GM18498 (cell line): ENCODE data around the gene SBF2.
"Not testable (repeated sequence)": the region's sequence is repeated elsewhere in the genome, so short reads cannot be mapped to it uniquely, and the experiment has no call there.

ENCODE experiments used
- ATAC-seq: cut with Tn5 transposase; IDR thresholded peaks from one replicate; pipeline ENCODE4 v1.9.1; 2021; ENCODE audit warnings: mild to moderate bottlenecking, moderate library complexity; ENCODE audit not compliant: unreplicated experiment

The SBF2 gene

DNA sequence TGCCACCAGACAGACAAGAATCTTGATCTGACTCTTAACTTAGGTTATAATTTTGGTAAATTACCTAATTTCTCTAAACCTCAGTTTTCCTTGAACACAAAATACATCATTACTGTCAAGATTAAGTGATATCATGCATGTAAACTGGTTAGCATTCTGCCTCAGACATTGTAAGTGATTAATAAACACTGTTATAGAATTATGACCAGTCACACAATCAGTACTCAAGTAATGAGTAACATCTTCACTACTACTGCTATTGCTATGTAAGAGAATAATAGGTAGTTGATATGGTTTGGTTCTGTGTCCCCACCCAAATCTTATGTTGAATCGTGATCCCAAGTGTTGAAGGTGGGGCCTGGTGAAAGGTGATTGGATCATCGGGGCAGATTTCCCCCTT lies 218.9 kb downstream of the SBF2 start:
- no peak for ATAC-seq

DNA sequence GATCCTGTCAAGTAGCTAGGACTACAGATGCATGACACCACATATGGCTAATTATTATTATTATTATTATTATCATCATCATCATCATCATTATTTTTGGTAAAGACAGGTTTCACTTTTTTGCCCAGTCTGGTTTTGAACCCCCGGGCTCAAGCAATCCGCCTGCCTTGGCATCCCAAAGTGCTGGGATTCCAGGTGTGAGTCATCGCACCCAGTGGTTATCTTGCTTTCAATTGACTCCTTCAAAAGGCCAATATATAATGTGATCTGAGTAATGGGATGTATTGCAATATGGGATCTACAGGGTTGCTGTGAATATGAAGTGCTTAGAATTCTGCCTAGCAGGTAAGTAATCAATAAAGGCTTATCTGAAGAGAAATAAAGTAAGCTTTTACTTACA lies 221.2 kb downstream of the SBF2 start:
- no peak for ATAC-seq

DNA sequence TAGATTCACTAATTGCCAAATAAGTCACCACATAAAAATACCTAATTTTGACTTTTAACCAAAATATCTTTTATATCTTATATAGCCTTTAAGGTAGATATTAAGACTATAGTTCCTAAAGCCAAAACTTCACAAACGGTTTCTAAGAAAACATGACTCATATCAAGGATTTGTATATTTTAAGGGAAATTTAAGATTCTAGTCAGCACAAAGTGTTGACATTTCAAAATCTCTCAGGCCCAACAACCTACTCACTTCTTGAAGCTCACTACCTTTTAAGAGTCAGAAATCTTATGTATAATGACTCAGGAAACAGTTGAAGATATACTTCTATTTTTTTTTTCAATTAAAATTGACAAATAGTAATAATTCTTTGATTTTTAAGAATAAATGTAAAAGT lies 221.9 kb downstream of the SBF2 start:
- no peak for ATAC-seq

DNA sequence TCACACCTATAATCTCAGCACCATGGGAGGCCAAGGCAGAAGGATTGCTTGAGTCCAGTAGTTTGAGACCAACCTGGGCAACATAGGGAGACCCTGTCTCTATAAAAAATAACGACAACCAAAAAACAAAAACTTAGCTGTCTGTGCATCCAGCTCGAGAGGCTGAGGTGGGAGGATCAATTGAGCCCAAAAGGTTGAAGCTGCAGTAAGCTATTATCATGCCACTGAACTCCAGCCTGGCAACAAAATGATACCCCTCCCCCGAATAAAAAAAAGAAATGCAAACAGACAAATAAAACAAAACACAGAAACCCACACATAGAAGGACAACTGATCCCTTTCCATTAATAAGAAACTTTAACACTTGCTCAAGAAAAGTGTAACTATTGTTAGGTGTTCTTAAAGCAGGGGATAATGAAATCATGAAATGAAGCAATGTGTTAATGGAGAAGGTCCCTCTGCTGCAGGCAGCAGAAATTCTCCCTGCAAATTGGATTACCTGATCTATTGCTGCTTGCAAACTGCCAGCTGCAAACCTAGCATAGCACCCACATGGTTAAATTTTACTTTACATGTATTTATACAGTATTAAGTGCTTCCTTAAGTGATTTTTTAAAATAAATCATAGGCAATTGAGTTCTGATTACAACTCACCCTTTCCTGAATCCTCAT lies 226.3 kb downstream of the SBF2 start:
- no peak for ATAC-seq

DNA sequence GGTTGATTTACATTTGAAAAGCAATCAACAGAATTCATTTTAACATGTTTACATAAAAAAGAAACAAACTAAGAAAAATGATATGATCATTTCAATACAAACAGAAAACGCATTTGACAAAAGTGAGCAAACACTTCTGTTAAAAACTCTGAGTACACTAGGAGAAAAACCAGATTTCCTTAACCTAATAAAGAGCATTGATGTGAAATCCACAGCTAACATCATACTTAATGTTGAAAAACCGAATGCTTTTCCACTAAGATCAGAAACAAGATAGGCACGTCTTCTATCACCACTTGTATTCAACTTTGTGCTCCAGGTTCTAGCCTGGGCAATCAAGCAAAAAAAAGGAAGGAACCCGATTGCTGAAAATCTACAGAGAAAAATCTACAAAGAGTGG lies 227.6 kb downstream of the SBF2 start:
- no peak for ATAC-seq

DNA sequence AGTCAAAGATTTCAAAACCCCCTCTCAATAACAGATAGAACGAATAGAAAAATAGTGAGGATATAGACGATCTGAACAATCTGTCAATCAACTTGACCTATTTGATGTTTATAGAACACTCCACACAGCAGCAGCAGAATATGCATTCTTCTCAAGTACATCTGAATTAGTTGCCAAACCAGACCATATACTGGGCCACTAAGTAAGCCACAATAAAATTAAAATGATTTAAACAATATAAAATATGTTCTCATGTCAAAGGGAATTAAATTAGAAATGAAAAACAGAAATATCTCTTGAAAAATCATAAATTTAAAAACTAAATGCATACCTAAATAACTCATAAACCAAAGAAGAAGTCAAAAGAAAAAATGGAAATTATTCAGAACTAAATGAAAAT lies 229.2 kb downstream of the SBF2 start:
- no peak for ATAC-seq

DNA sequence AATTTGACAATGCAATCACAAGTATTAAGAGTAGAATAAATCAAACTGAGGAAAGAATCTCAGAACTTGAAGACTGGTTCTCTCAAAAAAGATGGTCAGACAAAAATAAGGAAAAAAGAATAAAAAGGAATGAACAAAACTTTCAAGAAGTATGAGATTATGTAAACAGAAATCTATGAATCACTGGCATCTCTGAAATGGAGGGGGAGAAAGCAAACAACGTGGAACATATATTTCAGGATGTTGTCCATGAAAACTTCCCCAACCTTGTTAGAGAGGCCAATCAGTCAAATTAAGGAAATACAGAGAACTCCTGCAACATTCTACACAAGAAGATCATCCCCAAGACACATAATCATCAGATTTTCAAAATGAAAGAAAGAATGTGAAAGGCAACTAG lies 235.7 kb downstream of the SBF2 start:
- no peak for ATAC-seq

DNA sequence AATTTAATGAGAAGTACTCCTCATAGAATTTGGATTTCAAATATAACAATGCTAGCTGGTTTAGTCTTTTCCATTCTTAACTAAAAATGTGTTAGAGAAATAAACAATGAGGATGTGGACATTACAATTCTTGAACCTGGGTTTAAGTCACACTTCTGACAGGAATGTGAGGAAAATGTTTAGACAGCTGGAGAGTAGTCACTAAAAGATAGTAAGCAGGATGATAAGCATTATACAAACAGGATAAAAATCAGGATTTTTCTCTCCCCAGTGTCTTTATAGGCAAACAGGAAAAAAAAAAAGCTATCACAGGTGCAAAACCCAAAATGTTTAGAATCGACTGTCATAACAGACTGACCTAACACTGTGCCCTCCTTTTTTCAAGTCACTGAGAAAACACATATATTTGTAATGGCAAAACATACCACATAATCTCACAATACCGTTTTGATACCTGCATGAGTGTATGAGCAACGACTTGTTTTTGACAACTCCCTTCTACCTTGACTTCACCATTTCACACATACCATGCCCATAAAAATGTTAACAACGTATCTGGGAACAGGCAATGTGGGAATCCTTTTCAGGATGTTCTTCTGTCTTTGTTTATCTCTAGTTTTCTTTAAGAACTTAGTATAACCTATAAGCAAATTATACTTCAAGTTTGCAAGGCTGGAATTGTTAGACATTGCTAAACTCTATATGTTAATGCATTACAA lies 242.0 kb downstream of the SBF2 start:
- no peak for ATAC-seq

DNA sequence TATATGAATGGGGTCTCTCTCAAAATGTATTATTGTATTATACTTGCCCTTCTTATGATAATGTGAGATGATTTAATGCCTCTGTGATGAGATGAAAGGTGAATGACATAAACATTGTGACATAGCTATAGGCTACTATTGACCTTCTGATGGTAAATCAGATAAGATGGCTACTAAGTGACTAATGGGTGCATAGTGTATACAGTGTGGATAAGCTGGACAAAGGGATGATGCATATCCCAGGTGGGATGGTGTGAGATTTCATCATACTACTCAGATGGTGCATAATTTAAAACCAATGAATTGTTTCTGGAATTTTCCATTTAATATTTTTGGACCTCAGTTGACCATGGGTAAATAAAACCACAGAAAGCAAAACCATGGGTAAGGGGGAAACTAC lies 243.5 kb downstream of the SBF2 start:
- ATAC-seq = no peak

DNA sequence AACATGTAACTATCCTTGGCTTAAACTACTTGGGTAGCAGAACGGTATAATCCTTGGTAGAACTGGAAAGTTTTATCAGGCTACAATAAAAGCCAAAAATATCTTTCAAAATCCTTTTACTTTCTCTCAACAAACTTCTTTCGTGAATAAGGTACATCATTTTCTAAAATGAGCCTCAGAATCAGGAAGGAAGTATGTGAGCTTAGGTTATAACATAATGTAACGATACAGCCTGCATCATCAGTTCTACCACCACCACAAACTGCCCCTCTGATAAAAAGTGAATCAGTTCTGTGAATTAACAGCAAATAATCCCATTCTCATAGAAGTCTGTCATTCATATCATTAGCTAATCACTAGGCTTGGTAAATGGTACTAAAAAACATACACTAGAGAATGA lies 244.3 kb downstream of the SBF2 start:
- ATAC-seq = no peak

DNA sequence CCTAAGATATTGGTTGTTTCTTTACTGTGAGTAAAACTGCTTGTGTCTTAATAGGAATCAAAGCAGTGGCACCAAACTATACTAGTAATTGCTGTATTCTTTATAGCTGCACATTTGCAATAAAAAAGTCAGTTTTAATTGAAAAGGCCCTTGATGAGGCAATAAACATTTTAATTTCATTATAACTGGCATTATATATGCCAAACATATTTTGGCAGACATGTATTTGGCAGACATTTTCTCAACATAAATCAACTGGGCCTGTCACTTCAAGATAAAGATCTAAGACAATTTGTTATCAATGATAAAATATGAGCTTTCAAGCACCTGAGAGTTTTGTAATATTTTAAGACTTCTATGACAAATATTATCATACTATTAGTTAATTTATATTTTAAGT lies 245.7 kb downstream of the SBF2 start:
- no peak for ATAC-seq

DNA sequence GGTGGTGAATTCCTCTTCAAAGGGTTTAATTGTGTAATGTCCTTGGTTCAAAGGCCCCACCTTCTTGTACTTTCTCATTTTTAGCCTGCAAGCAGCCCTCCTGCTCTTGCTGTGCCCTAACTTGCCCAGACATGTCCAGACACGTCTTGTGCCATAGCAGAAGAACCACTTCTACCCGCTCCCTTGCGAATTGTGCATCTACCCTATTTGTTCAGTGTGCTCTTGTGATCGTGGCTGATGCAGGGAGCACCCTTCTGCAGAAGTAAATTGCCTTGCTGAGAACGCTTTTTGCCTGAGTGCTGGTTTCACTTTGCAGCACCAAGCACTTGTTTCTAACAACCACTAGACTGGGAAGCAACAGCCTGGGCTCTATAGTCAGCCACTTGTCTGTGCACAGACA lies 249.4 kb downstream of the SBF2 start:
- ATAC-seq = no peak

DNA sequence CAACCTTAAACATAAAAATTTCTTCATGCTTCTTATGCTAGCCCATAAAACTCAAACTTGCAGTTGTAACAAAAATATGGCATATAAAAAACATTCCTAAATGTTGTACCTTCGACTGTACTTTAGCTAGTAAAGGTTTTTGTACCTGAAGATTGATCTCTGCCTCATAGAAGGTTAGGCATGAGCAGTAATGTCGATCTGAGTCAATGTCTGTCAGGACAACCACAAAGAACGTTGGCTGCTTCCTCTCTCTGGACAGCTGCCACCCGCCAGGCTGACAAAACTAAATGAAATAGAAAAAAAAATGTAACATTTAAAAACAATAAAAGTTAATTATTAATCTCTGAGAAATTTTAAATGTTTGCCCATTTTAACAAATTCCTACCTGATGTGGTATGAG lies 251.3 kb downstream of the SBF2 start:
- no peak for ATAC-seq

DNA sequence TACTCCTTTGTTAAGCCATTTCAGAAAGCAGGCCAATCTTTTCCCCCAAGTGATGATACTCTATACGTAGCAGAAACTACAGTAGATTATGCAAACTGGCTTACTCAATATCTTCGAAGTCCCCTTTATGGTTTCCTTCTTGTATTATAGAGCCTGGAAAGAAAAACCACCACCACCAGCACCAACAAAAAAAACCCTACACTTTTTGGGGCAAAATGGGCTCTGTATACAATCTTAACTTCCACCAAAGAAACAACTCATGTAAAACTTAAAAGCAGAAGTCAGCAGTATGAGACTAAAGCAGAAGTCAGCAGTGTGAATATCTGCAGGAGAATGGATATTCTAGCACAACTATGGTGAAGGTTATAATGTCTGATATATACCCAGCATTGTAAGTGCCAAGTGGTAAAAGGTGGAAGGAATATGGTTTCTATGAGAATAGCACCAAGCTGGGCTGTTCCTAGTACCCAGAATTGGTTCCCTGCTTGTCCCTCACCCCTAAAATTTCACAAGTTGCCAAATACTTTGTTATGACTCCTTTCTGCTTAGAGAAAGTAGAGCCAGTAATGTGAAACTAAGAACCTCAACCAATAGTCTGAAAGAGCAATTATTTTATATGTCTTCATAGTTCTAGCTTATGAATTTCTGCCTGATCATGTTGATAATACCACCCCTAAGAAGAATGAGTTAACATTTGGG lies 252.1 kb downstream of the SBF2 start:
- ATAC-seq = no peak

DNA sequence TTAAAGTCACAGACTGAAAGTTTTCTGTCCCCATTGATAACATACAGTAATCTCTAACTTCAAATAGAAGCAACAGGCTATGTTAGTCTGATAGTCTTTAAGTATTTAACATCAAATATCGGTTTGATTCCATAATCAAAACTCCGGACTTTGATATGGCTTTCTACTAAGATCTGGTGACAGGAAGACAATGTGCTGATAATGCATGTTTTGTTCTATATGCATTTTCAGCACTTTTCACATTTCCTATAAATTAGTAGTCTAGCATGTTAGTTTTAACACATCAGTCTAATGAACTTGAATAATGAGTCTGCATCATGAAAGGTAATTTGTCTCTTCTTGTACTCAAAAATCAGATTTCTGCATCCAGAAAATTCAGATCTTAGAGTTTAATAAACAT lies 252.7 kb downstream of the SBF2 start:
- ATAC-seq = no peak

DNA sequence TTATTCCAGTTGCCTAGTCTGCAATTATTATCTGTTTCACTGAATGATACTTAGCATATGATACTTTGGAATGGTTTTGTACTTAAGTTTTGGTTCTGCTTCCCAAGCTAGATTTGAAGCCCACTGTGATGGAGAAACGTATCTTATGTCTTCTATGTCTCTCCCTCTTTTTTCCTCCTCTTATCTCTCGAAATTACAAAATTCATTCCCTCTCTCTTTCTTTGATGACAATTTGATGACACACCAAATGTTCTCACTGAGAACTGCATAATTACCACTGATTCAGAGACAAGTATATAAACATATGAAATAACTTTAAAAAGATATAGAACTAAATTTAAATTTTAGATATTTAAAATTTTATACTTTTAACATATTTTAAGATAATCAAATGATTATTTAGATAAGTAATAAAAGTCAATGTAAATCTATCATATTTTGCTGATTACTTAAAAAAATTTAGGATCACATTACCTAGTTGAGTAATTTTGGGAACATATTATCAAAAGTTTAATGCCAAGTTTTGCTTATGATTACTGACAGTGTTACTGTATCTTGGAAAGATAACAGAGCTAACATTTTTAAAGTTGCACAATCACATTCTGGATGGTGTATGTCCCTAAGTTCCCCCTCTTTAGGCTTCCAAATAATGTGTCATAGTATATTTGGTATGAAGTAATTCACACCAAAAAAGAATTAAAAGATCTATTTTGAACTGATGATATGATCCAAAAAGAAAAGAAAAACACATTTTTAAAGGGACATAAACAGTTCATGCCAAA lies 255.3 kb downstream of the SBF2 start:
- no peak for ATAC-seq

DNA sequence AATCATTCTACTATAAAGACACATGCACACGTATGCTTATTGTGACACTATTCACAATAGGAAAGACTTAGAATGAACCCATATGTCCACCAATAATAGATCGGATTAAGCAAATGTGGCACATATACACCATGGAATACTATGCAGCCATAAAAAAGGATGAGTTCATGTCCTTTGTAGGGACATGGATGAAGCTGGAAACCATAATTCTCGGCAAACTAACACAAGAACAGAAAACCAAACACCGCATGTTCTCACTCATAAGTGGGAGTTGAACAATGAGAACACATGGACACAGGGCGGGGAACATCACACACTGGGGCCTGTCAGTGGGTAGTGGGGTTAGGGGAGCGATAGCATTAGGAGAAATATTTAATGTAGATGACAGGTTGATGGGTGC lies 258.1 kb downstream of the SBF2 start:
- not testable (repeated sequence) for ATAC-seq

DNA sequence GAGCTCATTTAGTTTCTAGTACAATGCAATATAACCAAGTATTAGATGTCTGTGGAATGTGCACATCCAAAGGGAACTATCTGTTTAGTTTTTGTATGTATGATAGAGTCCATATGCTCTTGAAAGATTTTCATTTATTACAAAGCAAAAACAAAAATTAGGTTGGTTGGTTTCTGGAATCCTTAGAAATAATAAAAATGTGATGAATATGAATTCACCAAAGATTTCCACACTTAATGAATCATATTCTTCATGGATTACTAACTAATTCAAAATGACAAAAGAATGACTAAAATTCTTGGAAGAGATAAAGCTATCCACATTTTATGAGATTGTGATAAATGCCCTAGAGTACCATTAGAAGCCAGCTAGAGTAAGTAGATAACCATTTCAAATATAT lies 261.1 kb downstream of the SBF2 start:
- no peak for ATAC-seq

DNA sequence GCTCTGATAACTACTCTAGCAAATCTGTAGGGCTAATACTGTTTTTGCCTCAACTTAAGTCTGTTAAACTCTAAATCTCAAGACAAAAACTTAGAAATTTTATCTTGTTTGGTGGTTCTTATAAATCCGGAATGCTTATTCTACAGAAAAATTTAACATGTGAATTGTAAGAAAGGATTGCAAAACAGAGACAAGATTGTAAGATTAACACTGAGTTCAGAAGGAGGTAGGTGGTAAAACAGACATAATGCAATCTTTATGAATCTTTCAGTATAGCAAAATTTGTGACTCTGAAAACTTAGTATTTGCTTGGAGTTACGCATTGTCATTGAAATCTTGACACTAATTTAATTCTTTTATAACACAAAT lies 263.9 kb downstream of the SBF2 start:
- no peak for ATAC-seq

DNA sequence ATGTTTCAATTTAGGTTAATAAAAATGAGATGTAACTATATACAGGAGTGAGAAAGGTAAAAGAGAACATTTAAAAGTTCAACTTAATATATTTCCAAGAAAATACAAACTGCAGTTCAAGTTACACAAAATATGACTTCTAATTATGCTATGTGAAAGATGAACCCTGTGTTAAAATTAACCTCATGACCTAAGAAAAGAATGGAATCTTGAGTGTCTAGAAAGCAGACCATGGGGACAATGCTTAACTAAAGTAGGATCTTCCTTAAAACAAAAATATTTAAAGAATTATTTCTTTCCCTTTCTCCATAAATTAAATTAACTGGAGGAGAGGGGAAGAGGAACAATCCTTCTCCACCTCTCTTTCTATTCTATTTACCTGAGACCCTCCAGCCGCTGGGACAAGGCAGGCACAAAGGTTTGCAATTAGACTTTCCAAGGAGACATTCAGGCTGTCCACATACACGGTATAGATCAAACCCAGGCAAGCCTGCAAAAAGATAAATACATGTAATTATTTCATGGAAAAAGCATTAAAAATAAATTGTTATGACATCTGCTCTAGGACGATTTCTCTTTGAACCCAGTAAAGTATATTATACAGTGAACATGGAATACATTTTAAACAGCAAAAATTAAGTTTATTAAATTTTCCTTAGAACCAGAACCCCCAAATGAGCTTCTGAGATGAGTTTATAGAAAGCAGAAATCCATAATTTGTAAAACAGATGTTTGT lies 264.5 kb downstream of the SBF2 start:
- ATAC-seq = no peak

DNA sequence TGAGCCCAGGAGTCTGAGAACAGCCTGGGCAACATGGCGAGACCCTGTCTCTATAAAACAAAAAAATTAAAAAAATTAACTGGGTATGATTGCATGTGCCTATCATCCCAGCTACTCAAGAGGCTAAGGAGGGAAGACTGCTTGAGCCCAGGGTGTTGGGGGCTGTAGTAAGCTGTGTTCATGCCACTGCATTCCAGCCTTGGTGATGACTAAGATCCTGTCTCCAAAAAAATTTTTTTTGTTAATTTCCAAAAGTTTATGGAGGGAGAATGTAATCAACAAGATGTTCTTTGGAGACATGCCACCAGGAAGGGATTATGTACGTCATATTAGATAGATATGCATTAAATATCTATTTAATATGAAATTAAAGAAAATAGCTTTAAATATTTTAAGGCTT lies 267.5 kb downstream of the SBF2 start:
- no peak for ATAC-seq
